Measurements from ENCODE around the gene LY6G5C.

DNA sequence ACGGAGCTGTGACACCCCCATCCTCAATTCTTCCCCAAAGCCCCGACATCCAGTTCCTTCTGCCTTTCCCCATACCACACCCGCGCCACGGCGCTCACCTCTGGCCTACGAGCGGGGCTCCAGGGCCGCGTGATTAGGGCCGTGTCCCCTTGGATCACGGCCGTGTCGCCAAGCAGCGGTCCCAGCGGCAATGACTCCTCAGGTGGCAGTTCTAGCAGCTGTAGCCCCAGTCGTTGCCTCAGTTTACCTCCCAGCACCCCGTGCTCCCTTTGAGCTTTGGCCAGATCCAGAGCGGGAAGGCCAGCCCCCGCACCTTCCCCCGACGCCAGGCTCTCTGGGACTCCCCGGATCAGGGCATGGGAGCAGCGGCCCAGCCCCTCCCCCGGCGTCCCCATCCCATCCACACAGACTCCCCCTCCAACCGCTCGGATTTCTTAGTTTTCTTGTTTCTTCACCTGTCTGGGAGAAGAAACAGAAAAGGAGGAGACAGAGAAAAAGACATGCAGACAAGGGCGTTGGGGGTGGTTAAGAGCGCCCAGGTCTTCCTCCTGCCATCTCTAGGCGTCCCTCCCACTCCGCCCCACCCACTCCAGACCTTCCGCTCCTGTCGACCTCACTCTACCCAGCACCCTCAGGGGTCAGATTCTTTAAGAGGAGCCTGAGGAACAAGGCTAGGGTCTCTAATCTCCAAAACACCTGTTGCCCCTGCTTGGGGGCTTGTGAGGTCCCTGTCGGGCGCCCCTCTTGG lies 48.1 kb upstream of the LY6G5C start, which contains the start of gene DDAH2:
- TF ChIP-seq EZH2 (IDR thresholded peaks at IDR 0.05) (no peak), POLR2AphosphoS5 (IDR thresholded peaks at IDR 0.05; ENCODE audit: low read depth, low read length) (no peak), CTCF (IDR thresholded peaks at IDR 0.05 in 2 of 3, conservative IDR thresholded peaks at IDR 0.05 in 1 of 3; ENCODE audit: borderline replicate concordance in 1 of 3, insufficient read depth in 1 of 3, low read depth in 2 of 3, low read length in 2 of 3) (no peak; a peak in 2 of 6 replicates), POLR2A (IDR thresholded peaks at IDR 0.05; ENCODE audit: borderline replicate concordance, extremely low read depth, insufficient read depth, insufficient read length) (no peak), MAX (IDR thresholded peaks at IDR 0.05) (no peak), SIN3A (IDR thresholded peaks at IDR 0.05; ENCODE audit: low read depth) (no peak), YY1 (IDR thresholded peaks at IDR 0.05; ENCODE audit: extremely low read depth, insufficient replicate concordance, low read depth, low read length) (no peak), CEBPB (IDR thresholded peaks at IDR 0.05; ENCODE audit: low read depth) (no peak)
